Activated CD4-positive, alpha-beta T cell treated with anti-CD3 and anti-CD28 coated beads for 48 hours (primary cell): ENCODE results near the gene MYH7B.

Experiments
- DNase-seq: peaks from one replicate; pipeline ENCODE4 v3.0.0-alpha.2; 2020

Gene MYH7B

GRCh38 chr20:34945315-34946077 is 10.2 kb upstream of the MYH7B start:
- DNase-seq: no peak

- DNase-seq: no peak
These were observed 9.0 kb upstream of the MYH7B start for GRCh38 chr20:34946661-34947060.

DNA sequence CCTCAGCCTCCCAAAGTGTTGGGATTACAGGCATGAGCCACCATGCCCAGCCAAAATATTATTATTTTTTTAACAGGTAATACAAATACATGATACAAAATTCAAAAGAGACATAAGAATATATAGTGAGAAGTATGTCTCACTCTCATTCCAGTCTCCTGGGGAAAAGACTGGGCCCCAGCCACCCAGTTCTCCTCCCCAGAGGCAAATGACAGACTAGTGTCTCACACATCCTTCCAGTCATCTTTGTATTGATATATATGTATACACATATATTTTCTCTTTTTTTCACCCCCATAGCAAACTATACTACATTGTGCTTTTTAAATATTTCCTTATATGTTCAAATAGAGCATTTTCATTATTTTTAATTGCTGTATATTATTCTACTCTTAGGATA is 8.3 kb upstream of the MYH7B start:
- no peak for DNase-seq

GRCh38 chr20:34948030-34948429 is 7.6 kb upstream of the MYH7B start:
- DNase-seq: no peak

GRCh38 chr20:34949120-34949519 is 6.5 kb upstream of the MYH7B start:
- DNase-seq: no peak

GRCh38 chr20:34951252-34951651 is 4.4 kb upstream of the MYH7B start:
- DNase-seq: no peak

DNA sequence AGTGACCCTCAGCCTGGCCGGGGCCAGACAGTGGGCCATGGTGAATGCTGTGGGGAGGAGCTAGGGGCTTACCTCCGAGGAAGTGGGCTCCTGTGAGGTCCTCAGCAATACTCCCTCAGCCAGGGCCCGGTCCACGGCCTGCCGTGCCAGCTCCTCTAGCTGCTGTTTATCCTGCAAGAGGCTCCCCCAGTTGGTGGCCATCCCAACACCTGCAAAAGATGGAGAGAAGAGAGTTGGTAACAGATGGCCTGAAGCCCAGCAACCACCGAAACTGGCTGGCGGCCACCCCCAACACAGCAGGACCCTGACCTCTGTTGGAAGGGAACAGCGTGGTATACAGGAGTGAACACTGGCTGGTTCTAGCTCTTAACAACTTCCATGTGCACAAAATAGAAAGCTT is 4.0 kb upstream of the MYH7B start:
- no peak for DNase-seq

DNA sequence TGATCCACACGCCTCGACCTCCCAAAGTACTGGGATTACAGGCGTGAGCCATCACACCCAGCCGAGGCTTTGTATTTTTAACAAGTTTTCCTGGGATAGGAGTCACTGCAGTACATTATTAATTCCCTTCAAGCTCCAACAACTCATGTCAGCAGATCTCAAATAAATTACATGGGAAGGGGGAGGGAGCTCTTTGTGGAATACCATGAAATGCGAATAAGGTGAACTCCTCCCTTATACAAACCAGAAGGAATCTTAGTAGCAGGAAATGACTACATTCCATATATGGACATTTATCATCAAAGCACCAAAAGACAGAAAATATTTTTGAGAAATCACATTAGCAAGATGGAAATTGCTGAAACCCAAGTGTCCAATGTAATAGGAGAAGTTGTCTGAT is 3.0 kb upstream of the MYH7B start:
- no peak for DNase-seq

DNA sequence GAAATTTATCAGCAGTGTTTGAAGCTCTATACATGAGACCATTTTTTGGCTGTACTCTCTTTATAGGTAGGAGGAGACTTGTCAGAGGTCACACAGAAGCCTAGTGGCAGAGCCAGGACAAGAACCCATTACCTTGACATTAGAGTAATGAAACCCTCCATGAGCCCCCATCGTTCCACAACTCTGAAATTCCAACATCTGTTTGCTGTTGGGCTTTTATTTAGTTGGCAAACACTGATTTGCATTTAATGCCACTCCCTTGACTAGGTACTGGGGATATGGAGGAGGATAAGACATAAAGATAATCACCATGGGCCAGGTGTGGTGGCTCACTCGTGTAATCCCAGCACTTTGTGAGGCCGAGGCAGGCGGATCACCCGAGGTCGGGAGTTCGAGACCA is 1.7 kb upstream of the MYH7B start:
- DNase-seq: no peak

DNA sequence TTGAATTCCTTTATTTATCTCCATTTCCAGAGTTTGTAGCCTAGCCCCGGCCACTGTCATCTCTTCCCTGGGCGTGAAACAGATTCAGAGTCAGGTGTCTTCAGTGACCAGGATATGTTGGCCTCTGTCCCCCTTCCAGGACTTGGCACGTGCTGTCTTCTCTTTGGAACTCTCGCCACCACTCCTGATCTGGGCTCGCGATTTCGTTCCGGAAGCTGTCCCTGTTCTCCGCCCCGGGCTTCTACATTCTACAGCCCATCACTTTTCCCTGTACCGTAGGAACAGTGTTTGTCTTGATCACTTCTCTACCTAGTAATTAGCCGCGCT is 801 bp upstream of the MYH7B start:
- DNase-seq: no peak

- DNase-seq: no peak
These were observed 382 bp downstream of the MYH7B start for GRCh38 chr20:34956041-34956458.

DNA sequence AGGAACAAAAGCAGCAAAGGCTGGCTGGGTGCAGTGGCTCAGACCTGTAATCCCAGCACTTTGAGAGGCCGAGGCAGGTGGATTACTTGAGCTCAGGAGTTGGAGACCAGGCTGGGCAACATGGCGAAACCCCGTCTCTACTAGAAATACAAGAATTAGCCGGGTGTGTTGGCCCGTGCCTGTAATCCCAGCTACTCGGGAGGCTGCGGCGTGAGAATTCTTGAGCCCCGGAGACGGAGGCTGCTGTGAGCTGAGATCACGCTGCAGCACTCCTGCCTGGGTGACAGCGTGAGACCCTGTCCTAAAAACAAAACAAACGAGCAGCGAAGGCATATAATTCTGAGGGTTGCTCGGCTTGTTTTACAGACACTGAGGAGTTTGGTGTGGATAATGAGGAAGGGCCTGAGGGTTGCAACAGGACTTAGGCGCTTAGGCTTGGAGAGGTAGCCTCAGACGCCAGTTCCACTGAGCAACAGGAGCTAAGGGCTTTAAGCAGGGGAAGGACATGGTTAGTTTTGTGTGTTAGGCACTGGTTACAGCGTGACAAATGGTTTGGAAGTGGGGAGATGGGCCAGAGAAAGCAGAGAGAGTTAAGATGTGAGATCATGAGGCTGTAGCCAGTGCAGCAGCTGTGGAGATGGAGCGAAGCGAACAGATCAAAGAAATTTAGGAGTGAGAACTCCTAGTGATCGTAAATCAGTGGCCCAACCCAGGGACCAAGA is 1.2 kb downstream of the MYH7B start:
- no peak for DNase-seq

DNA sequence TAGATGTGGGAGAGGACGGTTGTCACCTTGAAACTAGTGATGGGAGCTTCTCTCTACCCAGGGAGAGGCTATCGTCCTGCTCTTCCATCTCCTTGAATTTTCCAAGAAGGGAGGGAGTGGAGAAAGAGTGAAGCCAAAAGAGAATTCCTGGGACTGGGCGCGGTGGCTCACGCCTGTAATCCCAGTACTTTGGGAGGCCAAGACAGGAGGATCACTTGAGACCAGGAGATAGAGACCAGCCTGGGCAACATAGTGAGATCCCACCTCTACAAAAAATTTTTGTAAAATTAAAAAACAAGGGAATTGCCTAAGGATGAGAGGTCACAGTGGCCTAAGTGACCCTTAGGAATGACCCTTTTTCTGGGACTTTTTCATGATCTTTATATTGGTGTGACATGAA is 8.8 kb downstream of the MYH7B start:
- DNase-seq: no peak

- DNase-seq: no peak
These were observed 9.4 kb downstream of the MYH7B start for GRCh38 chr20:34965051-34965450.

DNA sequence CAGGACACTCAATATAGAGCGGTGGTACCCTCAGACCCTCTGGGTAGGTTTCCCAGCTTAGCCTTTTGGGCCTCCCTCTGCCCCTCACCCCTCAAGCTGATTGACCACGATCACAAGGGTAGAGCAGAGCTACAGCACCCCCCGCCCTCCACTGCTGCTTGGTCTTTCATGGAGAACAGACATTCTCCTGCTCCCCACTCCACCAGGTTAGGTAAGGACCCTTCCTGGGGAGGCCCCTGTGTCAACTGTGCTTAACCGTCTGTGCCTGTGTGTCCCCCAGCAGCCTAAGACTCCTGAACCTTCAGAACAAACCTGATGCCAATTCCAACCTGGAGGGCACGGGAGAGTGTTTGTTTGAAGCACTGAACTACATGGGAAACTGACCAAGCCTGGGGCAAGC is 11.8 kb downstream of the MYH7B start:
- DNase-seq: no peak

GRCh38 chr20:34968042-34968775 is 12.5 kb downstream of the MYH7B start:
- no peak for DNase-seq

DNA sequence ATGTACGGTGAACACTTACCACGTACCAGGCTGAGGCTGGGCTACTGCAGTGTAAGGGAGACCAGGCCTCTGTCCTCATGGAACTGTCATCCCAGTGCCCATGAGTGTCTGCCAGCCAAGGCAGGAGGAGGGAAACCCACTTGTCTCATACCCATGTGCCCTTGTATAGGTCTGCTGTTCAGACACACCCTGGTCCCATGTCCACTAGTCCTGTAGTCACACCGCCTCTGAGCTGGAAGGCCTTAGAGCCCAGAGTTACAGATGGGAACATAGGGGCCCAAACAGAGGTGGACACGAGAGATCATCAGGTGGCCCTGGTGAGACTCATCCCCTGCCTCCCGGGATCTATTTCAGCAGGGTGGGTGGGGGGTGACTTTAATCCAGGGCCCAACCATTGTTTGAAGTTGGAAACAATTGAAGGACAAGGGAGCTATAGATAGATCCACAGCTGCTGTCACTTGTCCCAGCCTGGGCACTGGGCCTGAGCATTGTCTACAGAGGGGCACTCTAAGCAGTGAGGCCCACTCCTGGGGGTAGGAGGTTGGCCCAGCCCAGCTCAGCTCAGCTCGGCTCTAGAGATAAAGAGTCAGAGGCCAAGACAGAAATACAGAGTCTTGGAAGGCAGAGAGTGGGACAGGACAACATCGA is 14.6 kb downstream of the MYH7B start:
- no peak for DNase-seq

DNA sequence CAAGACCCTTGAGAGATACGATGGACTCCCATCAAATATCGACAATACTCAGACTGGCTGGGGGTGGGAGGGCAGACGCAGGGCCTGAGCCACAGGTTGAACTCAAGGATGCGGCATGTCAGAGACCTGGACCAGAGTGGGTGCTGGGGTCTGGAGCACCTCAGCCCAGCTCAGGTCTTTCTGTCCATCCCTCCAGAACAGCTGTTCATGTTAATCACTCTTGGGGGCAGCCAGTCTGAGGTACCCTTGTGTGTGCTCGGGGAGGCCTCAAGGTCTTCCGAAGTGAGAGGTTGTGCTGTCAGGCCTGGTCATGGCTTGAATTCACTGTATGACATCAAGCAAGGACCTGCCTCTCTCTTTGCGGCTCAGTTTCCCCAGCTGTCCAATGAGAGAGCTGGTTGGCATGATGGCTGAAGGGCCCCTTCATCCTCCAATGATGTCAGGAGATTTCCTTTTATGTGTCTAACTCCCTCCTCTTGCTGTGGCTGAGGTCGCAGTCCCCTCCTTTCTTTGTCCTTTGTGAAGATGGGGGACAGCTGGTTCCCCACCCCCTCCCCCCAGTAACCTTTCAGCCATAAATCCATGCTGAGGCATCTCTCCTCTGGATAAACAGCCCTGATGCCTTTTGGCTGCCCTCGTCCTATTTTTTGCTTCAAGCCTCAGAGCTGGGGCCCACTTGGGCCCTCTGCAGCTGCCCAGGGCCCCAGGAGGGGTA is 15.3 kb downstream of the MYH7B start:
- no peak for DNase-seq

- DNase-seq: no peak
These were observed 16.0 kb downstream of the MYH7B start for GRCh38 chr20:34971561-34972235.

- DNase-seq: no peak
These were observed 18.6 kb downstream of the MYH7B start for GRCh38 chr20:34974246-34974645.

DNA sequence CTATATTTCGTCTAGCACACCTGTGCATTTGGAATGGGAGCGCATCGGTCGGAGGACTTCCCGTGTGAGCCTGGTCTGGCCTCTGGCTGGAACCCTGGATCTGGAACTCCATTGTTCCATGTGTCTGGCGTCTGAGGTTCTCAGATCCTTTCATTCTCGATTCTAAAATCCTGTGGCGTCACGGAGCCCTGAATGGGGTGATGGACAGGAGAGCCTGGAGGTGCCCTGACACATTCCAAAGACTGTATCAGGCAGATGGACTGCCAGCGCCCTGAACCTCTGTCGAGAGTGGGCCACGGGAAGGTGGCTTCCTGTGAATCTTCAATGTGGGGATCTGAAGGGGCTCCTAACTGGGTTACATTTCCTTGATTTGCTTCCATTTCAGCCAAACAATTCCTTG is 20.6 kb downstream of the MYH7B start:
- no peak for DNase-seq

DNA sequence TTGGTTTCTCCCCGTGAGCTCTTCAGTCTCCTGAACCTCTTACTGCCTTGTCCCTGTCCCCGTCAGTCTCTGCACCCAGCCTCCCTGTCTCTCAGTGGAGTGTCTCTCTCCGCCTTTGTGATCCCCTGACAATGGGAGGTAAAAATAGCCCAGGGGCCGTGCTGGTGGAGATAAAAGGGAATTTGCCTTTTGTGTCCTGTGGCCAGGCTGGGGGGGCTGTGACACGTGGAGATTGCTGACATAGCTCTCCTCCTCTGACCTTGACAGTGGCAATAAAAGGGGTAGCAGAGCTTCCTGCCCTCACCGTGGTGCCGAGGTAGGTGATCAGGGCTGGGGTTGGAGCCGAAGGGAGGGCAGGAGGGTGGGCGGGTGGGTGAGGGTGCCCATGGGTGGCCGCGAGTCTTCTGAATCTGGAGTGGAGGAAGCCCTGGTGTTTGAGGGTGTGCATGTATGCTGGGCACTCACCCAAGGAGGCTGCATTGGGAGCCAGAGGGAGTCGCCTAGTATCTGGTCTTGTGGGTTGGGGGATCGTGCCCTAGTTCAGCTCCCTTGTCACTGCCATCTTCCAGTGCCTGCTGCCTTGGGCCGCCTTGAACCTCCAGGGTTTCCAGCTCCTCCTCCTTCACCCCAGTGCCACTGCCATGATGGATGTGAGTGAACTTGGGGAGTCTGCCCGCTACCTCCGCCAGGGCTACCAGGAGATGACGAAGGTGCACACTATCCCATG is 21.9 kb downstream of the MYH7B start:
- DNase-seq: no peak
